T-helper 2 cell treated with Interferon-gamma antibody and Interleukin-4, amounts not matched to agents 5 μg/mL and 100 μg/mL, for 36 hours (primary cell): ENCODE results near the gene TFPT.
A peak's percentile ranks its signal among the peaks of the same experiment; 100 is the strongest.
"Not testable (repeated sequence)": the region's sequence is repeated elsewhere in the genome, so short reads cannot be mapped to it uniquely, and the experiment has no call there.

Experiments
- DNase-seq: peaks from one replicate; pipeline ENCODE4 v3.0.0; 2021; ENCODE audit warnings: low spot score
- H3K27ac Mint-ChIP-seq: one replicate; pipeline ENCODE4 v1.8.0; 2021; ENCODE audit warnings: mild to moderate bottlenecking, mixed read lengths
- H3K27me3 Mint-ChIP-seq: one replicate; pipeline ENCODE4 v1.8.0; 2021; ENCODE audit warnings: low read depth, mixed read lengths
- H3K36me3 Mint-ChIP-seq: one replicate; pipeline ENCODE4 v1.8.0; 2021; ENCODE audit warnings: low read depth, mixed read lengths
- H3K4me1 Mint-ChIP-seq: one replicate; pipeline ENCODE4 v1.8.0; 2021; ENCODE audit warnings: low read depth, mixed read lengths
- H3K4me3 Mint-ChIP-seq: one replicate; pipeline ENCODE4 v1.8.0; 2022; ENCODE audit warnings: mild to moderate bottlenecking, moderate library complexity, mixed read lengths
- H3K9me3 Mint-ChIP-seq: one replicate; pipeline ENCODE4 v1.8.0; 2021; ENCODE audit warnings: mixed read lengths

Gene TFPT

DNA sequence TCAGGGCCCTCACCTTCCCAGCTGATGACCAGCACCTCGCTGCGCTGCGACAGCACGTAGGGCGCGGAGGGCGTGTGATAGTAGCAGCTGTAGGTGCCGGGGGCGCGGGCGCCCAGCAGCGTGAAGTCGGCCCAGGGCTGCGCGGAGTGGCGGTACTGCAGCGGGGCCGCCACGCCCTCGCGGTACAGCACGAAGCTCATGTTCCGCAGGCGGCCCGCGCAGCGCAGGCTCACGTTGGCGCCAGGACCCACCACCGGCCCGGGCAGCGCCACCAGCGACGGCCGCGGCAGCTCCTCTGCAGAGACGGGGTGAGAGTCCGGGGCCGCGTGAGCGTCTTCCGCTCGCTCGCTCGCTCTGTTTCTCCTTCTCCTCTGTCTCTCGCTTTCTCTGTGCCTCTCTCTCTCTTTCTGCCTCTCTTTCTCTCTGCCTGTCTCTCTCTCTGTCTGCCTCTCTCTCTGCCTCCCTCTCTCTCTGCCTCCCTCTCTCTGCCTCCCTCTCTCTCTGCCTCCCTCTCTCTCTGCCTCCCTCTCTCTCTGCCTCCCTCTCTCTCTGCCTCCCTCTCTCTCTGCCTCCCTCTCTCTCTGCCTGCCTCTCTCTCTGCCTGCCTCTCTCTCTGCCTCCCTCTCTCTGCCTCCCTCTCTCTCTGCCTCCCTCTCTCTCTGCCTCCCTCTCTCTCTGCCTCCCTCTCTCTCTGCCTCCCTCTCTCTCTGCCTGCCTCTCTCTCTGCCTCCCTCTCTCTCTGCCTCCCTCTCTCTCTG is 19.4 kb downstream of the TFPT start:
- peak; percentile 42 for DNase-seq
- Mint-ChIP-seq H3K27ac (peak overlapping the region; percentile 35), H3K4me3 (peak overlapping the region; percentile 80), H3K4me1 (peaks cover 16% of the 10 kb centered on the region), H3K27me3 (peaks cover 23% of the 10 kb centered on the region)
- H3K36me3 Mint-ChIP-seq, H3K9me3 Mint-ChIP-seq: not testable (repeated sequence)

DNA sequence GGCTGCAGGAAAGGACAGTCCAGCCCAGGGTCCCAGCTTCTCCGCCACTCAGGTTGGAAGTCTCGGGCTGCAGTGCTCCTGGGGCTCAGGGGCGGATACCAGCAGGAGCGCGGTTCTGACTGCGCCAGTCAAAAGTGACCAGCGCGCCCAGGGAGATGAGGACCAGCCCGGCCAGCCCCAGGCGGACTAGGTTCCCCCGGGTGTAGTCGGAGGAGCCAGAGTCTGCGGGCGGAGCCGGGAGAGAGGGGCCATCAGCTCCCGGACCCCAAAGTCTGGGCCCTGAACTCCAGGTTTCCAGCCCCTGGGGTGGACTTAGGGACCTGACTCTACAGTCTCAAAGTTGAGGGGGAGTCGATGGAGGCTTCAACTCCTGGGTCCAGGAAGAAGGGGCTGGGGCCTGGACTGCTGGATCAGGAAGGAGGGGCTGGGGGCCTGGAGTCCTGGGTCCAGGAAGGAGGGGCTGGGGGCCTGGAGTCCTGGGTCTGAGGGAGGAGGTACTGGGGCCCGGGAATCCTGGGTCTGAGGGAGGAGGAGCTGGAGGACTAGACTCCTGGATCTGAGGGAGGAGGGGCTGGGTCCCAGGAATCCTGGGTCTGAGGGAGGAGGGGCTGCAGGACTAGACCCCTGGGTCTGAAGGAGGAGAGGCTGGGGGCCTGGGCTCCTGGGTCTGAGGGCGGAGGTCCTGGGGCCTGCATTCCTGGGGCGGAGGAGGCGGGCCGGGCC is 20.2 kb downstream of the TFPT start:
- DNase-seq, result no peak
- Mint-ChIP-seq H3K36me3 (no peaks in the 10 kb centered on the region), H3K27me3 (peaks cover 23% of the 10 kb centered on the region), H3K4me3 (no peak overlapping the region), H3K9me3 (no peaks in the 10 kb centered on the region), H3K27ac (no peak overlapping the region), H3K4me1 (peaks cover 13% of the 10 kb centered on the region)

DNA sequence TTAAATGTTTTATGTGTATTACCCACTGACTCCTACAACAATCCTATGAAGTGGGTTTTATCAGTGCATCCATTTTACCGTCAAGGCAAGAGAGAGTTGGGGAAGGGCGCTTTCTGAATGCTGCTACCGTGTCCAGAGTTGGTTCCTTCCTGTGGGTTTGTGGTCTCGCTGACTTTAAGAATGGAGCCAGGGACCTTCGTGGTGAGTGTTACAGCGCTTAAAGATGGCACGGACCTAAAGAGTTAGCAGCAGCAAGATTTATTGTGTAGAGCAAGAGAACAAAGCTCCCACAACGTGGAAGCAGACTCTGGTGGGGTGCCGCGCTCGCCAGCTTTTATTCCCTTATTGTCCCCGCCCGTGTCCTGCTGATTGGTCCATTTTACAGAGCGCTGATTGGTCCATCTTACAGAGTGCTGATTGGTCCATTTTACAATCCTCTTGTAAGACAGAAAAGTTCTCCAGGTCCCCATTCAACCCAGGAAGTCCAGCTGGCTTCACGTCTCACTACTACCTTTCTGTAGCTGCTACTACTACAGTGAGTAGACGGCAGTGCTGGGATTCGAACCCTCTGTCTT is 20.9 kb downstream of the TFPT start:
- Mint-ChIP-seq H3K9me3 (no peaks in the 10 kb centered on the region), H3K27ac (no peak overlapping the region), H3K27me3 (peaks cover 23% of the 10 kb centered on the region), H3K4me1 (peaks cover 13% of the 10 kb centered on the region), H3K36me3 (no peaks in the 10 kb centered on the region), H3K4me3 (peak overlapping the region; percentile 8)
- no peak for DNase-seq

DNA sequence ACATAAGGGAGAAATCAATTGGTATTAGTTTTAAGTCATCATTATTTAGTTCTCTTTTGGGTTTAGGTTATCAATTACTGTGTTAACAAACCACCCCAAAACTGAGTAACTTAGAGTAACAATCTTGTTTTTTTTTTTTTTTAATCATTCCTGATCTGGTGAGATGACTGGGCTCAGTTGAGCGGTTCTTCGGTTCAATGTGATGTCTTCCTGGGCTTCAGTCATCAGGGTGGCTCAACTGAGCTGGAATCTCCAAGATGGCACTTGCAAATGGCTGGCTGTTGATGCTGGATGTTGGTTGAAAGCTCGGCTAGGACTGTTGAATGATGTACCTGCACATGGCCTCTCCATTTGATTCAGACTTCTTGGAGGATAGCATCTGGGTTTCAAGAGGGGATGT is 31.0 kb downstream of the TFPT start:
- Mint-ChIP-seq H3K9me3 (peaks cover 3% of the 10 kb centered on the region), H3K27ac (no peak overlapping the region), H3K4me1 (no peaks in the 10 kb centered on the region), H3K36me3 (no peaks in the 10 kb centered on the region), H3K4me3 (no peak overlapping the region), H3K27me3 (no peaks in the 10 kb centered on the region)
- DNase-seq, result no peak

DNA sequence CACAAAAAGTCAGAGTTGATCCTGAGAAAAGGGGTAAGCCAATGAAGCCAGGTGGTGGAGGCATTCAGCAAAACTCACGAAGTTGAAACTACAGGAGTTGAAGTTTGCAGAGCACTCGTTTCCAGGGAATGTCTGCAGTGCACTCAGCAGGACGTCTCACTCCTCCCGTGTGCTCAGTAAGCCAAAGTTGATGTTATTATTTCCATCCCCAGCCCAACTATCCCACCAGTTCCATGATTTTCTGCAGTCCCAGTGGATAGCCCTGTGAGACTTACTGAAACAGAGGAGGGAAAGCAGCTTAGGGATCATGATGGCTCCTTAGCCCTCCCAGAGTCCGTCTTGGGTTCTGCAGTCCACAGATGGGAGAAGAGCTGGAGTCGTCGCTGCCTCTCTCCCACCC is 34.4 kb downstream of the TFPT start, which contains the start of gene TARM1:
TSS of gene TARM1 (minus strand) at position 334 of the 400 bp plus-strand sequence. CDS start at position 309, 25 bp downstream.
- H3K4me3 Mint-ChIP-seq, result no peak within 1 kb of the TSS
- DNase-seq, result no peak
- no peaks in the 10 kb centered on the region for H3K4me1 Mint-ChIP-seq
- H3K9me3 Mint-ChIP-seq, result peaks cover 3% of the 10 kb centered on the region
- H3K27me3 Mint-ChIP-seq, result no peaks in the 10 kb centered on the region
- H3K27ac Mint-ChIP-seq, result no peak within 1 kb of the TSS
- H3K36me3 Mint-ChIP-seq, result no peaks in the 10 kb centered on the region

DNA sequence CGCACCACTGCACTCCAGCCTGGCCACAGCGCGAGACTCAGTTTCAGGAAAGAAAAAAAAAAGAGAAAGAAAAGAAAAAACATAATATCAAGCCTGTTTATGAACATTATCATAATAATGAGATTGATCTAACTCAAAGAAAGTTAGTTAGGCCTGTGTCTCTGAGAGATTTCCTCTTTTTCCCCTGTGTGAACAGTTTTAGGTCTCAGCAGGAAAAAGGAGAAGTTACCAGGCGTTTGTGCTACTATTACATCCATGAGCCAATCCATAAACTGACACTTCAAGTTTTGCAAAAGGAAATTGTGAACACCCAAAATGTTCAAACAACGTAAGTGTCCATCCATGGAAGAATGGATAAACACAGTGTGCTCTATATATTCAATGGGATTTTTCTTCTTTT is 38.1 kb downstream of the TFPT start:
- no peak overlapping the region for H3K27ac Mint-ChIP-seq
- no peak for DNase-seq
- H3K27me3 Mint-ChIP-seq, result no peaks in the 10 kb centered on the region
- H3K4me3 Mint-ChIP-seq, result no peak overlapping the region
- no peaks in the 10 kb centered on the region for H3K36me3 Mint-ChIP-seq
- H3K9me3 Mint-ChIP-seq, result no peaks in the 10 kb centered on the region
- no peaks in the 10 kb centered on the region for H3K4me1 Mint-ChIP-seq

DNA sequence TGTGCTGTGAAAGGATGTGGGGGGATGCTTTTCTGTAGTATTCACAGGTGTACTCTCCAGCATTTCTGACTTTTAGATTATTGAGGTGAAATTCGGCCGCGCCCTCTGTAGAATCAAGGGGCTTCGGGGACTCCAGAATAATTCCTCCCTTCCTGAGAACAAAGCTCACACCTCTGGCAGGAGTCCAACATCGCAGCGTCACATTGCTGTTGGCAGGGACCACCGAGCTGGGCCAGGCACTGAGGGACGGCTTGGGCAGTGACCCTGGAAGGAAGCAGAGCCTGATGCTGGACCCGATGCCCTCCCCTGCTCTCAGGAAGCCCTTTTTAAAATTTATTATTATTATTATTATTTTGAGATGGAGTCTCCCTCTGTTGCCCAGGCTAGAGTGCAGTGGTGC is 40.6 kb downstream of the TFPT start:
- Mint-ChIP-seq H3K9me3 (no peaks in the 10 kb centered on the region), H3K27me3 (no peaks in the 10 kb centered on the region), H3K36me3 (no peaks in the 10 kb centered on the region), H3K27ac (no peak overlapping the region), H3K4me3 (no peak overlapping the region), H3K4me1 (no peaks in the 10 kb centered on the region)
- DNase-seq, result no peak

DNA sequence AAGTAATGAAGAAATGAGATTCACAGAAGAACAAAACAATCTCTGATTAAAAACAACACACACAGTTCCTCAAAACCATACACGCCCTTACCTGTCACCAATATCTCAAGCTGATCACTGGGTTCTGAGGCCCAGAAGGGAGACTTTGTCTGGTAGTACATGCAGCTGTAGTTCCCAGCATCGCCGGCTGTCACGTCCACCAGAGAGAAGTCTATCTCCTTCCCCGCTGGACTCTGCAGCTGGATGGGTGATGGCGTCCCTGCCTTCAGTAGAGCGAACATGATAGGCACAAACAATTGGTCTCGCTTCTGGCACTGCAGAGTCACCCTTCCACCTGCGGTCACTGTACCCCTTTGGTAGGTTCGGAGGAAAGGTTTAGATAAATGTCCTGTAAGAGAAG is 41.6 kb downstream of the TFPT start:
- no peaks in the 10 kb centered on the region for H3K27me3 Mint-ChIP-seq
- no peak for DNase-seq
- no peaks in the 10 kb centered on the region for H3K4me1 Mint-ChIP-seq
- no peak overlapping the region for H3K4me3 Mint-ChIP-seq
- H3K9me3 Mint-ChIP-seq, result no peaks in the 10 kb centered on the region
- H3K27ac Mint-ChIP-seq, result no peak overlapping the region
- no peaks in the 10 kb centered on the region for H3K36me3 Mint-ChIP-seq

DNA sequence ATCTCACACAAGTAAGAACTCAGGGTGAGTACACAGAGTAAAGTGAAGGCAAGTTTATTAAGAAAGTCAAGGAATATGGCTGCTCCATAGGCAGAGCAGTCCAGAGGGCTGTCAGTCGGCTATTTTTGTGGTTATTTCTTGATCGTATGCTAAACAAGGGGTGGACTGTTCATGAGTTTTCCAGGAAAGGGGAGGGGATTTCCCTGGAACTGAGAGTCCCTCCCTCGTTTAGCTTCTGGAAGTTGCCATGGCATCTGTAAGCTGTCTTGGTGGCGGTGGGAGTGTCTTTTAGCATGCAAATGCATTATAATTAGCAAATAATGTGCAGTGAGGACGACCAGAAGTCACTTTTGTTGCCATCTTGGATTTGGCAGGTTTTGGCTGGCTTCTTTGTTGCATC is 46.0 kb downstream of the TFPT start:
- peaks cover 4% of the 10 kb centered on the region for H3K27me3 Mint-ChIP-seq
- H3K4me1 Mint-ChIP-seq, result no peaks in the 10 kb centered on the region
- DNase-seq, result no peak
- H3K4me3 Mint-ChIP-seq, result no peak overlapping the region
- H3K27ac Mint-ChIP-seq, result no peak overlapping the region
- H3K36me3 Mint-ChIP-seq, result no peaks in the 10 kb centered on the region
- H3K9me3 Mint-ChIP-seq, result no peaks in the 10 kb centered on the region

DNA sequence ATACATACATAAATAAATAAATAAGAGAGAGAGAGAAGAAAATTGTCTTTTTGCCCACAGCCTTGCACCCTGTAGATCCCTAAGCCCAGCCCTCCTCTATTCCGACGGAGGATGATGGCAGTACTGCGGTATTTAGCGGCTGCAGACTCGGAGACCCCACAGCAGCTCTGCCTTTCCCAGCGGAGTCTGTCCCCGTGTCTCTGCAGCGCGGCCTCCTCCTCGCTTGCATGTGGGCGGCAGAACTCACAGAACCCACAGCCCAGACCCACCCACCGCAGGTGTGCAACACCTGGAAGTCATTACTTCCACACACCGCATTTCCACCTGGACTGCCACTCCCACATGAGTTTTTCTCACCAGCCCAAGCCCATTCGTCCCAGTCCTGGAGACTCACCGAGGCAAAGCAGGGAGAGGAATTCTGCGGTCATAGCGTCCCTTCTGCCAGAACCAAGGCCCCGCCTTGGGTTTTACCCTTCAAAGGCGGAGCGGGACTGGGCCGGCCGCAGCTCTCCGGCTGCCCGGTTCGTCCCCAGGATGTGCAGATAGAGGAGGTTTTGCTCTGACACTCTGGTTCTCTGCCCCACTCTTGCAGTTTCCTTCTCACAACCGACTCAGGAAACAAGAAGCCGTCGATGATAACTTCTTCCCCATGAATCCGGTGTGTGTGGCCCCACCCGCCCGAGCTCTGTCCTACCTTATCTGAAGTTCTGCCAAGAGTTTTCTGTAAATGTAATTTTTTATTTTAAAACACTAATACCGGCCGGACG is 51.9 kb downstream of the TFPT start, which contains the start of gene VSTM1:
TSS of gene VSTM1 (minus strand) at position 548 of the 767 bp plus-strand sequence. CDS start at position 428, 120 bp downstream.
- H3K9me3 Mint-ChIP-seq, result no peaks in the 10 kb centered on the region
- no peak for DNase-seq
- no peaks in the 10 kb centered on the region for H3K36me3 Mint-ChIP-seq
- H3K4me3 Mint-ChIP-seq, result no peak within 1 kb of the TSS
- no peak within 1 kb of the TSS for H3K27ac Mint-ChIP-seq
- H3K4me1 Mint-ChIP-seq, result no peaks in the 10 kb centered on the region
- peaks cover 16% of the 10 kb centered on the region for H3K27me3 Mint-ChIP-seq

DNA sequence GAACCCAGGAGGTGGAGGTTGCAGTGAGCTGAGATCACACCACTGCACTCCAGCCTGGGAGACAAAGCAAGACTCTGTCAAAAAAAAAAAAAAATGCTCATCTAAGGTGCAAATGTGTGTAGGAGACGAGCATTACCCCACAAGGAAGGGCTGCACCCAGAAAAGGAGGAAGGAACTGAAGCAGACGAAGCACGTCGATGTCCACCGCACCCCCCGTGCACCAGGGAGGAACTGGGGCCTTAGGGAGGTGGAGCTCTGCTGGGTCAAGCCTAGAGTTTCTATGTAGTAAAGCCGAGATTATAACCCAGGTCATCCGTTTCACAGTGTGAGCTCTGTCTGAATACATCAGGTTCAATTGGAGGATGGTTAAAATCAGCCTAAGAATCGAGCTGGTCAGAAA is 52.8 kb downstream of the TFPT start:
- Mint-ChIP-seq H3K36me3 (no peaks in the 10 kb centered on the region), H3K27me3 (peaks cover 16% of the 10 kb centered on the region), H3K9me3 (no peaks in the 10 kb centered on the region), H3K4me1 (no peaks in the 10 kb centered on the region), H3K27ac (no peak overlapping the region), H3K4me3 (no peak overlapping the region)
- DNase-seq, result no peak
